Mucosa of descending colon (tissue), 3 donors: Measurements from ENCODE around the gene JAM2. TPM values are rescaled to one million over a fixed set of nuclear protein-coding genes. Genes with fewer than 3 reads are reported as not detected.

Experiments
- ATAC-seq: fragments of 200-7000 bp; cut with Tn5 transposase; one replicate; pipeline ENCODE4 v1.9.1; 2020; ENCODE audit warnings: mild to moderate bottlenecking, moderate library complexity
- DNase-seq, 3 donors: peaks; one replicate each; pipeline ENCODE4 v3.0.0-alpha.2; 2020
- H3K36me3 ChIP-seq: fragments of 200-600 bp; one replicate; pipeline ENCODE4 v1.8.0; 2021; ENCODE audit warnings: low read depth, mild to moderate bottlenecking
- H3K4me1 ChIP-seq: fragments of 200-600 bp; one replicate; pipeline ENCODE4 v1.8.0; 2021; ENCODE audit warnings: low read depth, mild to moderate bottlenecking
- H3K4me3 ChIP-seq: fragments of 200-600 bp; one replicate; pipeline ENCODE4 v1.8.0; 2021; ENCODE audit warnings: mild to moderate bottlenecking
- H3K9me3 ChIP-seq: fragments of 200-600 bp; one replicate; pipeline ENCODE4 v1.8.0; 2021; ENCODE audit warnings: mild to moderate bottlenecking
- intact Hi-C, 2 donors: fragments of 100-400 bp; cut with DNase I in 1 of 2; cut with micrococcal nuclease in 1 of 2; formaldehyde crosslinking; loops; one replicate each; pipeline versions ENCODE4 v1.11.0 to v1.11.1; 2022; cut with DNase I, micrococcal nuclease
- total RNA-seq, 3 donors: library from RNA; stranded (reverse); fragmentation: NEBNext Ultra II Directional in 2 of 3; extraction: Animal tissue kit (Norgen Biotek cat#: 25700) in 2 of 3; gene quantifications; one replicate each; pipeline versions ENCODE4 v1.2.1 to v1.2.4, GENCODE V29; 2021 to 2023
- TF ChIP-seq, protein P1 (sequence below): fragments of 200-600 bp; IDR thresholded peaks from one replicate; pipeline ENCODE4 v1.8.0; 2022; ENCODE audit warnings: antibody characterized with exemption, mild to moderate bottlenecking
- donor health status: DM: no; HTN: no; CAD: no; lungs with moderate emphysema.
- donor health status: DM: no; HTN: no; CAD: no.
- donor health status: DM: no; HTN: yes; CAD: no.

Gene JAM2
- total RNA-seq, 3 donors from 2014 or later = 6.5 to 23.0 (median 8.3) TPM

DNA sequence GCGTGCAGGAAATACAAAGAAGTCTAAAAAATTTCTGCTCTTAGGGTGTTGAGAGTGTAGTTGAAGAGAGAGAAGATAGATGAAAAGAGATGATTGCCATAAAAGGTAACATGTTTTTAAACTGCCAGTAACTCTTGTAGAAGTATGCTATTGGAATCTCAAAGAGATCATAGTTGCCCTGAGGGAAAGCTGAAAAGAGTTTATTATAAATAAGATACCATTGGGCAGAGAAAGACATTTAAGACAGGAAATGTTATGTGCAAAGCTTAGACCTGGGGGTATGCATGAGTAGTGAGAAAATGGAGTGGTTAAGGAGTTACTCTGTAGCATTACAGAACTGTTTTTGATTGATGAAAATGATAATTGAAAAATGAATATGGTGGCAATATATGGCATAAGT lies 113.4 kb downstream of the JAM2 start:
- DNase-seq = no peak
- intact Hi-C loops = no loop called here
- Histone ChIP-seq H3K9me3 (no peaks in the 10 kb centered on the region), H3K4me3 (no peak overlapping the region), H3K36me3 (no peaks in the 10 kb centered on the region), H3K4me1 (no peaks in the 10 kb centered on the region)
- TF ChIP-seq, protein P1, sequence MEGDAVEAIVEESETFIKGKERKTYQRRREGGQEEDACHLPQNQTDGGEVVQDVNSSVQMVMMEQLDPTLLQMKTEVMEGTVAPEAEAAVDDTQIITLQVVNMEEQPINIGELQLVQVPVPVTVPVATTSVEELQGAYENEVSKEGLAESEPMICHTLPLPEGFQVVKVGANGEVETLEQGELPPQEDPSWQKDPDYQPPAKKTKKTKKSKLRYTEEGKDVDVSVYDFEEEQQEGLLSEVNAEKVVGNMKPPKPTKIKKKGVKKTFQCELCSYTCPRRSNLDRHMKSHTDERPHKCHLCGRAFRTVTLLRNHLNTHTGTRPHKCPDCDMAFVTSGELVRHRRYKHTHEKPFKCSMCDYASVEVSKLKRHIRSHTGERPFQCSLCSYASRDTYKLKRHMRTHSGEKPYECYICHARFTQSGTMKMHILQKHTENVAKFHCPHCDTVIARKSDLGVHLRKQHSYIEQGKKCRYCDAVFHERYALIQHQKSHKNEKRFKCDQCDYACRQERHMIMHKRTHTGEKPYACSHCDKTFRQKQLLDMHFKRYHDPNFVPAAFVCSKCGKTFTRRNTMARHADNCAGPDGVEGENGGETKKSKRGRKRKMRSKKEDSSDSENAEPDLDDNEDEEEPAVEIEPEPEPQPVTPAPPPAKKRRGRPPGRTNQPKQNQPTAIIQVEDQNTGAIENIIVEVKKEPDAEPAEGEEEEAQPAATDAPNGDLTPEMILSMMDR = no peak
- ATAC-seq = no peak

DNA sequence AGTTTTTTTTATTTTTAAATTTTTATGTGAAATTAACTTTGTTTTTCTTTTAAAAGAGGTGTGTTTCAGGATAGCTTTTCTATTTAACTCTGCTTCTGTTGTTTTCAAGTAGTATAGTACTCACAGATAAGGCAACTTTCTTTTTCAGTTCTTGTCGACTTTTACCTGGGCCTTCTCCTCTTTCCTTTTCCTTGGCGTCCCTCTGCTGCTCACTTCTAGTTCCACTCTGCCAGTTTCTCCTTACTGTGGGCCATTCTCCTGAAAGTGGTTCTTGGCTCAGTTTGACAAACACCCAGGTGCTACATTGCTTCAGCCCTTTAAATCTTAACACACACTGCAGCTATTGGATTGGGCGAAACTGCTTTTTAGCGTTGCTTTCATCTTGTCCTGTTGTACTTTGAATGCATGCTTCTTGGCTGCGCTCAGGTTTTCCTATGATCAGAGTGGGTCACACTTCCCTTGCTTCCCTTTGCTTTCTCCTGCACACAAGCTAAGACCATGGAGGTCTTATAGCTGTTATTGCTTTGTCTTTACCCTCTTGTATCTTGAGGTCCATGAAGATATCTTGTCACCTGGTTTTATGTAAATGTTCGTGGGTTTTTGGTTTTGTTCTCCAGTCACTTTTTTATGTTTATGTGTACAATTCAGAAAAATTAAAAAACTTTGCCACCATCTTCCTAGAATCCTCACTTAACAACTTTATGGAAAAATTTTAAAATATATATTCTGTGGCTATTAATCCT lies 117.3 kb downstream of the JAM2 start:
- no peak overlapping the region for H3K4me3 ChIP-seq
- intact Hi-C loops = no loop called here
- TF ChIP-seq, protein P1 = no peak
- H3K36me3 ChIP-seq = no peaks in the 10 kb centered on the region
- H3K4me1 ChIP-seq = no peaks in the 10 kb centered on the region
- ATAC-seq (no peak), DNase-seq (no peak)
- H3K9me3 ChIP-seq = no peaks in the 10 kb centered on the region

DNA sequence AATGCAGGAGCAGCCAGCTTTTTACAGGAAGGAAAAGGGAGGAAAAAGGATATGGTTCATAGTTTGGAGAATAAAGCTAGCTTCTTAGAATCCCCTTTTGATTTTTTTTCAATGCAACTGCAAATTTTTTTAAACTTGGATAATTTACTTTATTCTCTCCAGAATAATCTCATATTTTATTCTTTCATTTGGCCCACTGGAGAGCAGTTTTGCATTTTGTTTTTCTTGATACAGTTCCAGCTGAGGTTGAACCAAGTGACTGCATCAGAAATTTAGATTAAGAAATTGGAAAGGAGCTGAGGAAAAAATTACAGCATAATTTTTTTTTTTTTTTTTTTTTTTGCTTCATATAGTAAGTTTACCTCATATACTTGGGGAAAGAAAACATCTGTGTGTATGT lies 118.5 kb downstream of the JAM2 start:
- Histone ChIP-seq H3K36me3 (no peaks in the 10 kb centered on the region), H3K4me1 (no peaks in the 10 kb centered on the region), H3K4me3 (no peak overlapping the region), H3K9me3 (no peaks in the 10 kb centered on the region)
- ATAC-seq (no peak), DNase-seq (no peak)
- intact Hi-C loops = no loop called here
- TF ChIP-seq, protein P1 = no peak

DNA sequence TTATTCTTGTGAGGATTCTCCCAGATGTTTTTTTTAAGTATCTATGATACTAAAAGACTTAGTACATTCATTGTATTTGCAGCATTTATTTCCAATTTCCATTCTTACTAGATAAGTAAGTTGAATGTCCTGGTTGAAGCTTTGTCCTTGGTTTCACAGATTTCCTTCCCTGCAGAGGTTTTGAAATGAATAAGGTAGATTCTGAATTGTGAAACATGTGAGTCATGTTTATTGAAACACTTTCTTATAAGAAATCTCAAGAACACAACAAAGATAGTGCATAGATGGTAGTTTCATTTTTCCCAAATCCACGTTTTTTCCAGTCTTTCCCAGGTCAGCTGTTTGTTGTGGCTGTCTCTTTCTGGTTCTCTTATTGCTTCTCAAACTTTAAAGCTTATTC lies 120.5 kb downstream of the JAM2 start:
- no peaks in the 10 kb centered on the region for H3K4me1 ChIP-seq
- H3K9me3 ChIP-seq = no peaks in the 10 kb centered on the region
- intact Hi-C loops = no loop called here
- DNase-seq (no peak), ATAC-seq (no peak)
- H3K4me3 ChIP-seq = no peak overlapping the region
- no peaks in the 10 kb centered on the region for H3K36me3 ChIP-seq
- TF ChIP-seq, protein P1 = no peak

DNA sequence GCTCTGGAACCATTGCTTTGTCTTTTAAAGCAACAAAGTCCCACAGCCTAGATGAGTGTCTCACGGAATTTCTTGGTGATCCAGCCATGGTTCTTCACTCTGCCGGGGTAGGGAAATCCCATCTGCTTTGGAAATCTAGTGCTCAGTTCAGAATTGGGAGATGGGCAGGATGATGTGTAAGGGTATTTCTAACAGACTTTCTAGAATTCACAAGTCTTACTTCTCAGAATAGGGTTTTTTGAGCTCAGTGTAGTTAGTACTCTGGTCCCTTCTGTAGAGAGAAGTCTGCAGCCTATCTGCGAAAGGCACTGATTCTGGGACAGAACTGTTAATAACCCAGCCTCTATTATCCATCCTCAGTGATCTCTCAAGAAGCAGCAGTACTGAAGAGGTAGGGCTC lies 121.0 kb downstream of the JAM2 start:
- H3K36me3 ChIP-seq = no peaks in the 10 kb centered on the region
- ATAC-seq = no peak

More for the DNA sequence above, 121.0 kb downstream of the JAM2 start:
- intact Hi-C loops = no loop called here
- no peaks in the 10 kb centered on the region for H3K4me1 ChIP-seq
- no peak overlapping the region for H3K4me3 ChIP-seq
- DNase-seq = no peak
- TF ChIP-seq, protein P1 = no peak
- no peaks in the 10 kb centered on the region for H3K9me3 ChIP-seq
